Keratinocyte (primary cell): ENCODE measurements around the gene LEFTY1. TPM values are rescaled to one million over a fixed set of nuclear protein-coding genes. Genes with fewer than 3 reads are reported as not detected.

Experiments
- DNase-seq: peaks from one replicate; pipeline ENCODE4 v3.0.0-alpha.2; 2011; ENCODE audit warnings: low read depth, missing footprints, low spot score
- FAIRE-seq: peaks from 2 replicates; lab custom pipeline; 2011; peaks lifted over from hg19 to GRCh38; lab: Jason Lieb, UNC
- H2AFZ ChIP-seq: 2 replicates; pipeline ENCODE4 v1.6.0; 2012; ENCODE audit warnings: low read length, control low read depth, inconsistent platforms; ENCODE audit not compliant: control insufficient read depth
- H3K27ac ChIP-seq: 2 replicates; pipeline ENCODE4 v1.5.1; 2011; ENCODE audit warnings: low read length; ENCODE audit not compliant: control insufficient read depth, insufficient read depth
- H3K27me3 ChIP-seq: 3 replicates; pipeline ENCODE4 v1.6.0; 2011; ENCODE audit warnings: low read length; ENCODE audit not compliant: control insufficient read depth, insufficient read depth; ENCODE audit errors: extremely low read depth
- H3K36me3 ChIP-seq, 2 experiments: 2 replicates in 1 of 2; 3 replicates in 1 of 2; pipeline ENCODE4 v1.5.1; 2011; ENCODE audit warnings: low read length in 2 of 2, mild to moderate bottlenecking in 1 of 2; ENCODE audit not compliant: control insufficient read depth in 2 of 2, insufficient read depth in 2 of 2; ENCODE audit errors: extremely low read depth in 1 of 2
- H3K4me1 ChIP-seq: 3 replicates; pipeline ENCODE4 v1.5.1; 2011; ENCODE audit warnings: low read length; ENCODE audit not compliant: control insufficient read depth, insufficient read depth; ENCODE audit errors: extremely low read depth
- H3K4me2 ChIP-seq: 3 replicates; pipeline ENCODE4 v1.6.0; 2011; ENCODE audit warnings: low read depth, low read length; ENCODE audit not compliant: control insufficient read depth, insufficient read depth; ENCODE audit errors: extremely low read depth
- H3K4me3 ChIP-seq, 3 experiments: fragments of 200-600 bp in 1 of 3; sonication (generic) in 1 of 3; 2 replicates in 2 of 3; 3 replicates in 1 of 3; pipeline ENCODE4 v1.5.1; 2011 to 2016; ENCODE audit warnings: low read length in 3 of 3, mild to moderate bottlenecking in 3 of 3, control low read depth in 2 of 3, inconsistent platforms in 1 of 3, low read depth in 1 of 3, mixed read lengths in 1 of 3, mixed run types in 1 of 3, moderate library complexity in 1 of 3; ENCODE audit not compliant: control insufficient read depth in 2 of 3, insufficient read depth in 2 of 3; ENCODE audit errors: extremely low read depth in 1 of 3
- H3K79me2 ChIP-seq: 2 replicates; pipeline ENCODE4 v1.6.0; 2012; ENCODE audit warnings: low read length; ENCODE audit not compliant: control insufficient read depth, insufficient read depth
- H3K9ac ChIP-seq: 3 replicates; pipeline ENCODE4 v1.6.0; 2011; ENCODE audit warnings: low read length; ENCODE audit not compliant: control insufficient read depth, insufficient read depth; ENCODE audit errors: extremely low read depth
- H3K9me1 ChIP-seq: 3 replicates; pipeline ENCODE4 v1.6.0; 2011; ENCODE audit warnings: low read length; ENCODE audit not compliant: control insufficient read depth, insufficient read depth; ENCODE audit errors: extremely low read depth
- H3K9me3 ChIP-seq: 2 replicates; pipeline ENCODE4 v1.5.1; 2012; ENCODE audit warnings: low read depth, low read length; ENCODE audit not compliant: control insufficient read depth
- H4K20me1 ChIP-seq: 3 replicates; pipeline ENCODE4 v1.6.0; 2011; ENCODE audit warnings: low read length; ENCODE audit not compliant: control insufficient read depth, insufficient read depth; ENCODE audit errors: extremely low read depth
- EZH2 ChIP-seq: IDR thresholded peaks from one replicate; pipeline ENCODE4 v1.6.1; 2012; ENCODE audit warnings: inconsistent platforms, mild to moderate bottlenecking, low read length, moderate library complexity
- dilution Hi-C: fragments of 300-500 bp; cut with MboI; formaldehyde crosslinking; loops from one replicate; pipeline ENCODE4 v1.7.0; 2020; ENCODE audit warnings: low sequenced_read_pairs; ENCODE audit not compliant: extremely low pct_ligation_motif_present
- polyA plus RNA-seq, 5 experiments: library from polyadenylated mRNA; depleted of rRNA in 3 of 5; stranded (reverse) in 3 of 5; stranded (forward) in 1 of 5; unstranded in 1 of 5; fragments of >200 nt; gene quantifications; 1 replicate in 1 of 5; 2 replicates in 3 of 5; 3 replicates in 1 of 5; pipeline versions ENCODE4 v1.2.1 to v1.2.3, GENCODE V29; 2011 to 2012; ENCODE audit warnings: missing spikeins in 2 of 5, low read depth in 1 of 5, low replicate concordance in 1 of 5
- TF ChIP-seq, protein P1 (sequence below), 3 experiments: IDR thresholded peaks in 1 of 3; conservative IDR thresholded peaks in 1 of 3; optimal IDR thresholded peaks in 1 of 3; 2 replicates in 2 of 3; 3 replicates in 1 of 3; pipeline versions ENCODE3 to v1.5.1; 2011; ENCODE audit warnings: low read length in 3 of 3, mild to moderate bottlenecking in 3 of 3, moderate library complexity in 2 of 3, control low read depth in 1 of 3, inconsistent platforms in 1 of 3; ENCODE audit not compliant: insufficient read depth in 2 of 3; ENCODE audit errors: extremely low read depth in 1 of 3

The LEFTY1 gene
- polyA plus RNA-seq, 1 donor (not counting 4 experiments of a cell fraction or from before 2014, with no cell fraction given): not detected

DNA sequence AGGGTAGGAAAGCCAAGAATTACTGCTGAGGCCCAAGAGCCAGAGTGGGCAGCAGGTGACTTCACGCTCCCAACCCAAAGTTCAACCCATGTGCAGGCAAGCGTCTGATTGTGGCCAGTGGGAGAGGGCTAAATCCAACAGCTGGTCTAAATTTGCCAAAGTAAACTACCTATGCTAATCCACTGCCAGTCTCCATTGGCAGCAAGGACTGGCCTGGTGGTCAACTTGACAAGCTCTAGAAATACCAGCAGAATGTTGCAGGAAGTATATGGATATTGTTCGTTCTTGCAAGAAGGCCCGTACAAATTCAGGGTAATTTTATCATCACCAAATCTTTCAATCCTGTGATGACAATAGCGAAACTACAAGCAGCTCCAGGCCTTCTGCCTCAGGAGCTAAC is 8.3 kb downstream of the LEFTY1 start:
- peaks cover 7% of the 10 kb centered on the region for H3K79me2 ChIP-seq
- no peaks in the 10 kb centered on the region for H3K27me3 ChIP-seq
- H4K20me1 ChIP-seq: peaks cover 21% of the 10 kb centered on the region
- H3K4me3 ChIP-seq: no peak overlapping the region
- H3K4me2 ChIP-seq: peak overlapping the region; percentile 88
- H3K4me1 ChIP-seq: peaks cover 25% of the 10 kb centered on the region
- H3K9me3 ChIP-seq: no peaks in the 10 kb centered on the region
- peaks cover under 1% of the 10 kb centered on the region for H3K9me1 ChIP-seq
- FAIRE-seq (peak; percentile 44), DNase-seq (no peak)
- H2AFZ ChIP-seq: no peak overlapping the region
- no peak overlapping the region for H3K9ac ChIP-seq
- no peak overlapping the region for H3K27ac ChIP-seq
- peaks cover 3 to 4% of the 10 kb centered on the region in 2 experiments for H3K36me3 ChIP-seq
- dilution Hi-C loops: no loop called here
- no peak for TF ChIP-seq EZH2
- TF ChIP-seq, protein P1, sequence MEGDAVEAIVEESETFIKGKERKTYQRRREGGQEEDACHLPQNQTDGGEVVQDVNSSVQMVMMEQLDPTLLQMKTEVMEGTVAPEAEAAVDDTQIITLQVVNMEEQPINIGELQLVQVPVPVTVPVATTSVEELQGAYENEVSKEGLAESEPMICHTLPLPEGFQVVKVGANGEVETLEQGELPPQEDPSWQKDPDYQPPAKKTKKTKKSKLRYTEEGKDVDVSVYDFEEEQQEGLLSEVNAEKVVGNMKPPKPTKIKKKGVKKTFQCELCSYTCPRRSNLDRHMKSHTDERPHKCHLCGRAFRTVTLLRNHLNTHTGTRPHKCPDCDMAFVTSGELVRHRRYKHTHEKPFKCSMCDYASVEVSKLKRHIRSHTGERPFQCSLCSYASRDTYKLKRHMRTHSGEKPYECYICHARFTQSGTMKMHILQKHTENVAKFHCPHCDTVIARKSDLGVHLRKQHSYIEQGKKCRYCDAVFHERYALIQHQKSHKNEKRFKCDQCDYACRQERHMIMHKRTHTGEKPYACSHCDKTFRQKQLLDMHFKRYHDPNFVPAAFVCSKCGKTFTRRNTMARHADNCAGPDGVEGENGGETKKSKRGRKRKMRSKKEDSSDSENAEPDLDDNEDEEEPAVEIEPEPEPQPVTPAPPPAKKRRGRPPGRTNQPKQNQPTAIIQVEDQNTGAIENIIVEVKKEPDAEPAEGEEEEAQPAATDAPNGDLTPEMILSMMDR (optimal IDR thresholded peaks at IDR 0.05 in 1 of 3, IDR thresholded peaks at IDR 0.05 in 1 of 3, conservative IDR thresholded peaks at IDR 0.05 in 1 of 3; ENCODE audit: extremely low read depth in 1 of 3, insufficient read depth in 2 of 3, low read length in 3 of 3): no peak

DNA sequence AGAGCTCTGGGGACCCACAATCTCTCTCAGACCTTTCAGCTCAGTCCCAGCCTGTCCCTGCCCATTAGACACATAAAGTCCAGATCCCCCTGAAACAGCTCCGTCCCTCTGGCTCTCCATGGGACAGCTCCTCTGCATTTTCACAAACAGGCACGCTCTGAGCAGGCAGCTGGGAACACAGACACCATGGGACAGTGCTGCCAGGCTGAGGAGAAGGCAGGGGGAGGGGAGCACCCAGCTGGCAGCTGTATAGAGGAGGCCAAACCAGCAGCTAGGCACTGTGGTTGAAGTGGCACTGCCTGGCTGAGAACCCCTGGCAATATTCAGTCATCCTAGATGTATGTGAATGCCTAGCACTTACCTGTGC is 8.7 kb downstream of the LEFTY1 start:
- H3K79me2 ChIP-seq: peaks cover 7% of the 10 kb centered on the region
- FAIRE-seq (no peak), DNase-seq (no peak)
- no peak overlapping the region for H2AFZ ChIP-seq
- no peak overlapping the region for H3K27ac ChIP-seq
- H3K4me1 ChIP-seq: peaks cover 29% of the 10 kb centered on the region
- H3K36me3 ChIP-seq: peaks cover 3 to 4% of the 10 kb centered on the region in 2 experiments
- H3K9me3 ChIP-seq: no peaks in the 10 kb centered on the region
- peaks cover 5% of the 10 kb centered on the region for H3K9me1 ChIP-seq
- no peak overlapping the region for H3K4me3 ChIP-seq
- peak overlapping the region; percentile 10 for H3K4me2 ChIP-seq
- H4K20me1 ChIP-seq: peaks cover 22% of the 10 kb centered on the region
- TF ChIP-seq EZH2: no peak
- TF ChIP-seq, protein P1 (optimal IDR thresholded peaks at IDR 0.05 in 1 of 3, IDR thresholded peaks at IDR 0.05 in 1 of 3, conservative IDR thresholded peaks at IDR 0.05 in 1 of 3; ENCODE audit: extremely low read depth in 1 of 3, insufficient read depth in 2 of 3, low read length in 3 of 3): no peak
- no peaks in the 10 kb centered on the region for H3K27me3 ChIP-seq
- H3K9ac ChIP-seq: no peak overlapping the region
- dilution Hi-C loops: no loop called here
